GM19043 (cell line): ENCODE data around the gene TPSAB1.
"Not testable (repeated sequence)": the region's sequence is repeated elsewhere in the genome, so short reads cannot be mapped to it uniquely, and the experiment has no call there.

ENCODE experiments used
- ATAC-seq: cut with Tn5 transposase; IDR thresholded peaks from one replicate; pipeline ENCODE4 v1.9.1; 2021; ENCODE audit warnings: low read depth; ENCODE audit not compliant: unreplicated experiment

TPSAB1 gene

GRCh38 chr16:1262210-1262845, 21.8 kb downstream of the TPSAB1 start:
- no peak for ATAC-seq

GRCh38 chr16:1262846-1263221, 22.3 kb downstream of the TPSAB1 start:
- no peak for ATAC-seq

- ATAC-seq = no peak
Observed at GRCh38 chr16:1263591-1264344, 23.3 kb downstream of the TPSAB1 start.

- ATAC-seq = no peak
Observed at GRCh38 chr16:1264345-1265089, 24.0 kb downstream of the TPSAB1 start.

- ATAC-seq = no peak
Observed at GRCh38 chr16:1265090-1265630, 24.7 kb downstream of the TPSAB1 start.

GRCh38 chr16:1265826-1266225, 25.3 kb downstream of the TPSAB1 start:
- ATAC-seq = no peak

- not testable (repeated sequence) for ATAC-seq
Observed at GRCh38 chr16:1269418-1269817, 28.9 kb downstream of the TPSAB1 start.

- ATAC-seq = no peak
Observed at GRCh38 chr16:1271380-1271723, 30.8 kb downstream of the TPSAB1 start.

- ATAC-seq = not testable (repeated sequence)
Observed at GRCh38 chr16:1271724-1272413, 31.4 kb downstream of the TPSAB1 start.

GRCh38 chr16:1272453-1273198, 32.1 kb downstream of the TPSAB1 start:
- ATAC-seq = no peak

GRCh38 chr16:1273816-1274215, 33.3 kb downstream of the TPSAB1 start:
- ATAC-seq = no peak

- no peak for ATAC-seq
Observed at GRCh38 chr16:1274767-1275166, 34.3 kb downstream of the TPSAB1 start.

- no peak for ATAC-seq
Observed at GRCh38 chr16:1275791-1276579, 35.5 kb downstream of the TPSAB1 start.

- ATAC-seq = no peak
Observed at GRCh38 chr16:1276580-1276878, 36.0 kb downstream of the TPSAB1 start.

GRCh38 chr16:1277151-1277598, 36.7 kb downstream of the TPSAB1 start:
- ATAC-seq = no peak

GRCh38 chr16:1277617-1278282, 37.2 kb downstream of the TPSAB1 start:
- ATAC-seq = no peak

GRCh38 chr16:1278477-1278876, 38.0 kb downstream of the TPSAB1 start:
- ATAC-seq = no peak

- ATAC-seq = no peak
Observed at GRCh38 chr16:1279081-1279944, 38.8 kb downstream of the TPSAB1 start.
